Activated gamma-delta T cell treated with Interleukin-2 at 50 U/mL for 16 hours (primary cell): ENCODE results near the gene EXOSC2.
"Not testable (repeated sequence)": the region's sequence is repeated elsewhere in the genome, so short reads cannot be mapped to it uniquely, and the experiment has no call there.

Source experiments
- DNase-seq: peaks from one replicate; pipeline ENCODE4 v3.0.0-alpha.2; 2020

EXOSC2 gene

DNA sequence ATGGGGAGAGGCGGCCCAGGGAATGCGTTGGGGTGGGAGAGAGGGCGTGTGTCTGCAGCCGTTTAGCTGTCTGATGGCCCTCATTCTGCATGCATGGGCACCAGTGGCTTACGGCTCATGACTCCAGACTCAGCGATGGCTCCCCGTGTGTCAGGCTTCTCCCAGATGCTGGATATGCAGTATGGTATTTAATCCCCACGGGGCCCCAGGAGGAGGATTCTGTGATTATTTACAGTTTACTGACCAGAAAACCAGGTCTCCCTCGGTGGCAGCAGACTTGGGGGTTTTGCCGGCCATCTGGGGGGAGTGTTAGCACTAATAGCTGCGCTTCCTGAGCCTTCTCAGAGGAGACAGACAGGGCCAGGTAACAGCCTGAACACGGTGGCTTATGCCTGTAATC lies 24.9 kb upstream of the EXOSC2 start:
- no peak for DNase-seq

DNA sequence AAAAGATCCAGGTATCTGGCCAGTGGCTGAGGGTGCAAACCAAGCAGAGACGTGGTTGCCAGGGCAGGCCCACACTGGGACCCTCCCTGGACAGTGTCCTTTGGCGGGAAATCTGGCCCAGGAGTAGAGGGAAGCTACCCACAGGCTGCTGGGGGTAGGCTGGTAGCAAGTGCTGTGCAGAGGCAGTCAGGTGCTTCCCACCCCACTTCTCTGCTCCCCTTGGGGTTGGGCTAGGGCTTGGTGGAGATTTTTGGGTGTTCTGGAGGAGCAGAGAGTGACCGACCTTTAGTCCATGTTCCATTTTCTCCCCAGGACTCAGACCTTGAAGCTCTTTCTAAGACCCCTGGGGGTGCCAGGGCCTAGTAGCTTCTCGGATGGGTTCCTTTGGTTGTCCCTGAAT lies 23.6 kb upstream of the EXOSC2 start:
- DNase-seq, result no peak

DNA sequence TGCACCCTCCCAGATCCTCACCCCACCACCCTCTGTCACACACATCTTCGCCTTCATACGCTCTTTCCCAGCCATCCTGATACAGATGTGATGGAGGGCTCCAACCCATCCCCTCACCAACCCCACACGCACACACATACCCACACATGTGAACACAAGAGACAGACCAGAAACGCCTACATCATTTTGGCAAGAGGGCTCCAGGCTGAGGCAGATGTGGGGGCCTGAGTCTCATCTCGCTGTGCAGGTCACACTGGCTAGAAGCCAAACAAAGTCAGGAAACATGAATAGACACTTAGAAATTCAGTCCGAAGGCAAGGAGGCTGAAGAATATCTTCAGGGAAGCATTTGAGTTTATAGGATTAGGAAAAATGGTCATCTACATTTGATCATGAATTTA lies 22.9 kb upstream of the EXOSC2 start:
- no peak for DNase-seq

DNA sequence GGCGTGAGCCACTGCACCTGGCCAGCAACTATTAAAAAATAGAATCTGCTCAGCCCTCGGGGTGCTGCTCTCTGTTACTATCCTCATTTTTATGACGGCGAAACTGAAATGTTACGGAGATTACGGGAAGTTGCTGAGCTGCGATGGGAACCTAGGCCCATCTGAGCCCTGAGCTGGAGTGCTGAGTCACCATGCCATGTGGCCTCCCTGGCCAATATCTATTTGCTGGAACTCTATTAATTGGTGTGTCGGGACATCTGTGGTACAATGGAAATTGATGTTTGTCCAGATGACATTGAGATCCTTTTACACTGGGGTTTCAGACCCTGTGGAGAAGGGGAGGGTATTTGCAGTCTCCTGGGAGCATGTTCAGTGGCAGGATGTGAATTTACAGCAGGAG lies 21.1 kb upstream of the EXOSC2 start:
- no peak for DNase-seq

DNA sequence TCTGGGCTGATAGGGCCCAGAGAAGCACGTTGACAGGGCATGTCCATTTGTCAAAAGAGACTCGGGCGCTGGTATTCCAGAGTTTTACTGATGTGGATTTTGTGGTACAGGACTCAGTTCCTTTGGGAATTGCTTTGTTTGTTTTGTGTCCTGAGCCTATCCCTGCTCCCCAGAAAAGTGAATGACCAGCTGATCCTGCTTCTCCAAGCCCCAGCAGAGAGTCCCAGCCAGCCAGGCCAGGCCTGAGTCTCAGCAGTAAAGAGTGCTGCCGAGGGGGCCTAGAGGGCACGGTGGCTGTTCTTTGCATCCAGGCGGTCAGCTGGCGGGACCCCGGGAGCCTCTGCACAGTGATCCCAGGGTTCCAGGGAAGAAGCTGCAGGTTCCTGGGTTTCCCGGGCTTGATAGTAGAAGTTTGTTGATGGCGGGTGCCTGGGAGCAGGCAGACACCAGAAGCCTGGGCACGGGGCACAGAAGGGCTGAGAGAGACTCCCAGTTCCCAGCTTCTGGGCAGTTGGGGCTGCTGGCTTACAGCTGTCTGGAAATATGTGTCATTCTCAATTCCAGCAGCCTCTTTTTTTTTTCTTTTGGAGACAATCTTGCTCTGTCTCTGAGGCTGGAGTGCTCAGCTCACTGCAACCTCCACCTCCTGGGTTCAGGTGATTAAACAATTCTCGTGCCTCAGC lies 20.5 kb upstream of the EXOSC2 start:
- DNase-seq, result no peak

DNA sequence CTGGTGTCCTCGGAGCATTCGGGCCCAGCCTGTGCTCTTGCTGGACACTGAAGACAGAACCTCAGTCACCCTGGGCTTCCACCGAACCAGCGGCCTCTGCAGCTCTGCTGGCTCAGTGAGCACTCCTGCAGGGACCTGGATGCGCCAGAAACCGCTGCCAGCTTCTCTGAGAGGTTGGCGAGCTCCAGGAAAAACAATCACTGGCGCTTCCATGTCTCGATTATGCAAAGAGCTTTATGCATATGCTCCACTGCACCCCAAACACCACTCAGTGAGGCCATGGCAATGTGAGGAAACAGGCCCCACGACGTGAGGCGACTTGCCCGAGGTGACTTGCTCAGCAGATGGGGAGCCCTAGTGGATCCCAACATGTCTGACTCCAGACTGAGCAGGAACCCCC lies 18.2 kb upstream of the EXOSC2 start:
- DNase-seq, result no peak

DNA sequence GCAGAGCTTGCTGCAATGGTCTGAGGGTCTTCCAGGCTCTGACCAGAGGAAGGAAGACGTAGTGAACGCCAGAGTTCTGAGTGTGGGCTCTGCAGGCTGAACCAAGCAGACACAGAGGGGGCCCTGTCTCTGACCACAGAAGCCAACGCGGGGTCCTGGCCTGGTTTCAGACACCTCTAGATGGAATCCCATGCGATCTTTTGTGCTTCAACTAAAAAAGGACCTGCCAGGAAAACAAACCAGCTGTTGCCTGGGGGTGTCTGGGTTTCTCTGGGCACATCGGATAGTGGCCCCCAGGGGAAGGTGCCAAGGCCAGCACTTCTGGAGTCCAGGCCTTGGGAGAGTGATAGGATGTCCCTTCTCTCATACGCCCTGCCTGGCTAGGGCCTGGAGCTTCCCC lies 16.3 kb upstream of the EXOSC2 start:
- no peak for DNase-seq

DNA sequence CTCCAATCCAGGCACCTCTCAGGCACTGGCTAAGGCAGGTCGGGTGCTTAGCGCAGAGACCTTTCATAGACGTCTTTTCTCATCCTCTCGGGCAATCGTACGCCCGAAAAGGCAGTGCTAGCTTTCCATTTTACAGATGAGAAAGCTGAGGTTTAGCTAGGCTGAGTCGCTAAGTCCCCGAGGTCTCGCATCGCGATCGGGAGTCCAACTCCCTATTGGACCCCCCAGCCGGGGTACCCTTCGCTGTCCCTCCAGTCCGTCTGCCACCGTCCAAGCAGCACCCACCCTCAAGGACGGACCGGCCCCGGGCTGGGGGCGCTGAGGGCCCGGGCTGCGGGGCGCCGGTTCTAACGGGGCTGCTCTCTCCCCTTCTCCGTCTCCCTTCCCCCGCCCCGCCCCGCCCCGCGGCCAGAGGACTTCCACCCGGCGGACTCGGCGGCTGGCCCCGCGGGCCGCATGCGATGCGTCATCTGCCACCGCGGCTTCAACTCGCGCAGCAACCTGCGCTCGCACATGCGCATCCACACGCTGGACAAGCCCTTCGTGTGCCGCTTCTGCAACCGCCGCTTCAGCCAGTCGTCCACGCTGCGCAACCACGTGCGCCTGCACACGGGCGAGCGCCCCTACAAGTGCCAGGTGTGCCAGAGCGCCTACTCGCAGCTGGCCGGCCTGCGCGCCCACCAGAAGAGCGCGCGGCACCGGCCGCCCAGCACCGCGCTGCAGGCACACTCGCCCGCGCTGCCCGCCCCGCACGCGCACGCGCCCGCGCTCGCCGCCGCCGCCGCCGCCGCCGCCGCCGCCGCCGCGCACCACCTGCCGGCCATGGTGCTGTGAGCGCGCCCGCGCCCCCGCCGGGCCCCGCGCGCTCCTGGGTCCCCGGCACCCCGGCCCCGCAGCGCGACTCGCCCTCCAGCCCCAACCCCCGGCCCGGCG lies 12.5 kb upstream of the EXOSC2 start:
- peak; percentile 41 for DNase-seq

DNA sequence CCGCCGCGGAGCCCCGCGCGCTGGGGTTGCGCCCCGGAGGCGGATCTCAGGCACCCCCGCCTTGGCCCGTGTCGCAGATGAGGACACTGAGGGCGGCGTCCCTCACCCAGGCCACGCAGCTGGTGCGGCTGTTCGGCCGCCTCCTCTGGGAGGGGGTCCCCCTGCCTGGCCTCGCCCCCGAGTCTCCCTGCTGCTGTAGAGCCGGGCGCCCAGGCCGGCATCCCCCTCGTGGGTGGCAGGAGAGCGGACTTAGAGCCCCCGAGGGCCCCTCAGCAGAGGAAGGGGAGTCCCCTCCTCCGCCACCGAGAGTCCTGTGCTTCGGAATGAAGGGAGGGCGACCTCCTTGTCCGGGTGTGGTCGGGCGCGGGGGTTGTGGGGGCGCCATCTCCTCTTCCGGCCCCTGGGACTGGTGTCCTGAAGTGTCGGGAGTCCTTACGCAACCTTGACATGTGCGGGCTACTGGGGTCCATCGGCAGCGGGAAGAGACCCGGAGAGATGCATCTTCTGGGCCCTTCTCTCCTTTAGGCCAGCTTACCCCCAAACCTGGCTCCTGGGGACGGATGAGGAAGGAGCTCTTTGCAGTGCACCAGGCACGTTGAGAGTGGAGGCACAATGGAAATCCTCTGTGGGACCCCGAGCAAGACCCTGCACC lies 11.7 kb upstream of the EXOSC2 start:
- no peak for DNase-seq

DNA sequence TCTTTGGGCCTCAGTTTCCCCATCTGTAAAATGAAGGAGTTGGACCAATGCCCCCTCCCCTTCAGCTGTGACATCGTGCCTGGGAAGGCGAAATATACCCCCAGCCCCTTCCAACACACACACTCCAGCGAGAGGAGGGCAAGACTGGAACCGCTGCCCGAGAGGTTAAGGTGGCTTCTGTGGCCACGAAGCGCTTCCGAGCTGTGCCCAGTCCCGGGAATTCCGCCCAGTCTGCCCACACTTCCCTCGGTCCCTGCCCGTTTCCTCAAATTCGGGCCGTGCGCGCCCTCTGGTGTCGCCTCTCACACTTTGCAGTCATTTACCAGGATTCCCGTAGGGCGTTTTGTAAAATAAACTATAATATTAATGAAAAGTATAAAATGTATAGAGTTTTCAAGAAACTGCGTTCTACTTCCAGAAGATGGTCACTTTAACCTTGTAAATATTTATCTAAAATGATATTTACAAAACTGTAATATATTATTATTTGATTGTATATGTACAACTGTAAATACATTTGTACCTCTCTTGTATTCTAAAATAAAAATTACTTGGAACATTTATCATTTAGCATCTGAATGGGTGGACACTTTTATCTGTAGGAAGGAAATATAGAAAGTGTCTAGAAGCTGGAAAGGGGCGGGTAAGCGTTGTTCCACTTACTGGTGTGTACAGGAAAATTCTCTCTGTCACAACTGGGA lies 11.0 kb upstream of the EXOSC2 start:
- peak; percentile 51 for DNase-seq

DNA sequence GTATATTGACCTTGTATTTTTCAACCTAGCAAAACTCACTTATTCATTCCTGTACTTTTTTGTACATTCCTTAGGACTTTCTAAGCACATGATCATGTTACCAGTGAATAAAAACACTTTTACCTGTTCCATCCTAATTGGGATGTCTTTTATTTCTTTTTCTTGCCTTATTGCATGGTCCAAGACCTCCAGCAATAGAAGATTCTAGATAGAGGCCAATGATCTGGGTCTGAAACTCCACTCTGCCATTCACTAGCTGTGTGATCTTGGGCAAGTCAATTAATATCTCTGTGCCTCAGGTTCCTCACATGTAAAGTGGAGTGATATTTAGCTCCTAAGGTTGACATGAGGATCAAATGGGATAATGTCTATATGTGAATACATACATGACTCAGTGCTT lies 8.5 kb upstream of the EXOSC2 start:
- DNase-seq, result no peak

DNA sequence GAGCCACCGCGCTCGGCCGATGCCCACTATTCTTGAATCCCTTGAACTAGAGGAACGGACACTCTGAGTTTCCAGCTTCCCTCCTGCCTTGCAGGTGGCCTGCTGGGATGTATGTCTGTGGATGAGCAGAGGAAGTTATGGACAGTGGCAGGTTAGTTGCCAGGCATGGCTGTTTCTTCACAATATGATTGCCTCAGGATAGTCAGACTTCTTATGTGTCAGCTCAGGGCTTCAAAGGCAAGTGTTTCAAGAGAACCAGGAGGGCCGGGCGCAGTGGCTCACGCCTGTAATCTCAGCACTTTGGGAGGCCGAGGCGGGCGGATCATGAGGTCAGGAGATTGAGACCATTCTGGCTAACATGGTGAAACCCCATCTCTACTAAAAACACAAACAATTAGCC lies 7.6 kb upstream of the EXOSC2 start:
- DNase-seq, result not testable (repeated sequence)

DNA sequence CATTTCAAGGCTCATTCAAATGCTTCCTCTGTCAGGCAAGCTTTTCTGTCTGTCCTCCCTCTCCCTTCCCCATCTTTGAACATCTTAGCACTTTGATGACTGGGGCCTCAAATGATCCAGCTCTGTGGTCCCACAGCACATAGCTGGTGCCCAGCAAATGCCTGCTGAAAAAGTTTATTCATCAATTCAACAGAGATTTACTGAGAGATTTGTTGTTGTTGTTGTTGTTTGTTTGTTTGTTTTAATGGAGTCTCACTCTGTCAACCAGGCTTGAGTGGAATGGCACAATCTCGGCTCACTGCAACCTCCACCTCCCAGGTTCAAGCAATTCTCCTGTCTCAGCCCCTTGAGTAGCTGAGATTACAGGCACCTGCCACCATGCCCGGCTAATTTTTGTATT lies 6.0 kb upstream of the EXOSC2 start:
- no peak for DNase-seq

DNA sequence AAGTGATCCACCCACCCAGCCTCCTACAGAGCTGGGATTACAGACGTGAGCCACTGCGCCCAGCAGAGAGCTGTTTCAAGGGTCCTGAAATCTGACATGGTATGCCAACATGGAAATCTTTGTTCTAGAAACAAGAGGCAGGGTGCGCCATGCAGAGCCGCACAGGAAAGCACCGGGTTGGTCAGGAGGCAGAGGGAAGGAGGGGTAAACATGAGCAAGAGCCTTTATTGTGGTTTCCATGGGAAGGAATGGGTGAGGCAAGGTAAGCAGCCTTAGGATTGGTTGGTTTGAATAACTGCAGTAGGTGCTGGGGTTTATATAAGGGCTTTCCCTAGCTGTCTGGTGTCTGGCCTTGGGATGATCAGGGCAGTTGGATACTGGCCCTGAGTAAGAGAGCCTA lies 5.5 kb upstream of the EXOSC2 start:
- no peak for DNase-seq

DNA sequence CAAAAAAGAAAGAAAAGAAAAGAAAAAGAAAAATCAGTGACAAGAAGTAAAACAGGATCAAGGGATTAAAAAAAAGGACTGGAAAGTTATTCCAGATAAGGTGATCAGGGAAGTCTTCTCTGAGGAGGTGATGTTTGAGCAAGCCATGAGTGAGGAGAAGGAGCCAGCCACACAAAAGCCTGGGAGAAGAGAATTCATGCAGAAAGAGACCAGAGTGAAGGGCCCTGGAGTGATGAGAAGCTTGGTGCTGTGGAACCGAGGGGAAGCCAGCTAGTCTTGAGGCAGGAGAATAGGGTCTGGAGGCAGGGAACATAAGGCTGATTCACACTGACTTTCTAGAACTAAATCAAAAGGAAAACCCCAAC lies 4.0 kb upstream of the EXOSC2 start:
- DNase-seq, result no peak

DNA sequence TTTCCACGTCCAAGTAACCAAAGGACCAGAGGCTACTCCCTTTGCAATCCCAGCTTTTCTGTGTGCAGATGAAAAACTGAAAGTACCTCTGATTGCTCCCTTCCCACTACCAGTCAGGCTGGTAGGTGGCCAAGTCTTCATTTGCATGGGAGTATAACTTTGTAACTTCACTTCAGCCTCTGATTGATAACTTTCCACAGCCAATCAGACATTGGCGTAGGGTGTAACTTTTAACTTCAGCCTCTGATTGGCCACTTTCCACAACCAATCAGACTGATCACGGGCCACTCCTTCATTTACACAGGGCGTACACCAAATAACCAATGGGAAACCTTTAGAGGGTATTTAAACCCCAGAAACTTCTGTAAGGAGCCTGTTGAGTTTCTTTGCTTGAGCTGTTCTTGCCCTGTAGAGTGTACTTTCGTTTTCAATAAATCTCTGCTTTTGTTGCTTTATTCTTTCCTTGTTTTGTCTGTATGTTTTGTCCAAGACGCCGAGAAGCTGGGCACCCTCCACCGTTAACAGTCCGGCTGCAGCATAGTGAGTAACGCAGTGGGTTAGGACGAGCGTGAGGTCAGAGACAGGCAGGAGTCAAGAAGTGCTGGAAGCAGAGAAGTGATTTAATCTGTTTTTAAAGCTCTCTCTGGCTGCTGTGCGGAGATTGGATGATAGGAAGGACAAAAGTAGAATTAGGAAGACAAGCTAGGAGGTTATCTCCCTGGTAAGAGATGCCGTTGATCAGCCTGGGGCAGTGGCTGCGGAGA lies 3.5 kb upstream of the EXOSC2 start:
- no peak for DNase-seq

DNA sequence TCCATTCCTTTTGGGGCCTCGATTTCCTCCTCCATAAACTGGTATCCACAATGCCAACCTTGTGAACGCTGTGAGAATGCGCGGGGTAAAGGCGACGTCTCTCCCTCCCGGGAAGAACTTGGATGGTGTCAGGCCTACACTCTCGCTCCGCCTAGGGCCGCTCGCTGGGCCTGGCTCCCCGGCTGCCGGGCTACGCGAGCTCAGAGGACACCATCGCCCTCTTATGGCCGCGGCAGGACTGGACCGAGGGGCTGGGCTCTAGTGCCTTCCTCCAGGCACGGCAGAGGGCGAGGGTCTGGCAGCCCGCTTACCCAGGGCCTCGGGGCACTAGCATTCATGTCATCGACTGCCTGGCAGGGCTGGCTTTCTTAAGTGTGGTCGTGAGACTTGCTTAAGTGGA lies 1.3 kb upstream of the EXOSC2 start:
- DNase-seq, result no peak

DNA sequence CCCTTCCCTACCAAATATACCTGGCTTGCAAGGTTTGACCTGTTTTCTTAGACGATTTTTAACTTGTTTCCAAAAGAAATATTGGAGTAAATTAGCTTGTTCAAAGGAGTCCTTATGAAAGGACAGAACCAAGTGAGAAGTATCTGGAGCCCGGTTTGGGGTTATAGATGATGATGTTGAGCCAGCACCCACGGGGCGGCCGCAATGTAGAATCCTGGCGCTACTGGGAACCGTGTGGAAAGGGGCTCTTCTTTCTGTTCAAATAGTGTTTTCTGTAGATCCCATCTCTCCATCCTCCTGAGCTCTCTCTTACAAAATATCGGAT lies 517 bp upstream of the EXOSC2 start:
- no peak for DNase-seq

DNA sequence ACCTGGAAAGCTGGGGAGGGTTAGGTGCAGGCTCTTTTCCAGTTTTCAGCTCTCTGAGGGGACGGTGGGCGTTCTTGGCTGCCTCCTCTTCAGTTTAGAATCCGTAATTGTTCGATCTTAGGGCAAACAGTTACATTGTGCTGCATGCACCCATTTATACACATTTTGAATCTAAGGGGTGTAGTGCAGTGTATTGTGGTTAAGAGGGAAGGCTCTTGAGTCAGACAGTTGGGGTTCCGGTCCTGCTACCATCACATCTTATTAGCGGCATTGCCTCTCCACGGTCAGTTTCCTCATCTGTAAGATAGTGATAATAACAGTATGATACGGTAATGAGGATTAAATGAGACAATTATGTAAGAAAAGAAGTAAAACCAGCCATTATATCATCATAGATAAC lies 625 bp downstream of the EXOSC2 start:
- no peak for DNase-seq

DNA sequence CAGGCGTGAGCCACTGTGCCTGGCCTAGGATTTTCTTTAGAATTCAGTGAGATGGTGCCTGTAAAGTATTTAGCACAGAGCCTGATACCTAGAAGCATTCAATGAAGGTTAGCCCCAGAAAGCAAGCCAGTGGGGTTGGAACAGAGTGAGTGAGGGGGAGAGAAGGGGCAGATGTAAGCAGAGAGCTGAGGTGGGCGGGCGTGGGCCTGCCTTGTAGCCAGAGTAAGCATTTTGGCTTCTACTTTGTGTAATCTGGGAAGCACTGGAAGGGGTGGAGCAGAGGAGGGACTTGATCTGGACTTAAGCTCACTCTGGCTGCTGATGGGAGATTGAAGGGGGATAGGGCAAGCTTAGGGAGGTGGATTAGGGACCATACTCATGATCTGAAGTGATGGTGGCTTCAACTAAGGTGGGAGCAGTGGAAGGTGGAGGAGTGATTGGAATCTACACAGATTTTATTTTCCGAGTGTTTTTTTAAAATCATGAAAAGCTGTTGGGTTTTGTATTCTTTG lies 2.6 kb downstream of the EXOSC2 start:
- no peak for DNase-seq

DNA sequence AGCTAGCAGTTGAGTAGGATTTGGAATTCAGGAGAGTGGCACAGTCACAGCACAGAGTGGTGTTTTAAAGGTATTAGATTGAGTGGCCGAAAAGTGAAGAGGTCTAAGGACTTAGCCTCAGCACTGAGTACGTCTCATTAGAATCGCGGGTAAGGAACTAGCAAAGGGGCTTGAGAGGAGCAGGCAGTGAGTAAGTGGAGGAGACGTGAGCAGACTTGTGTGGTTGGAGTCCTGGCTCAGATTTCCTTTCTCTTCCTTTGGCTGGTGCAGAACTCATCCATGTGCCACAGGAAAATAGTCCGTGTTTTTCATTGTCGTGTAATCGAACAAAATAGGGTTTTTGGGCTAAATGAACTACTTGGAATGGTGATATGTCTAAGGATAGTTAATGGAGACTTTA lies 3.4 kb downstream of the EXOSC2 start:
- DNase-seq, result no peak

DNA sequence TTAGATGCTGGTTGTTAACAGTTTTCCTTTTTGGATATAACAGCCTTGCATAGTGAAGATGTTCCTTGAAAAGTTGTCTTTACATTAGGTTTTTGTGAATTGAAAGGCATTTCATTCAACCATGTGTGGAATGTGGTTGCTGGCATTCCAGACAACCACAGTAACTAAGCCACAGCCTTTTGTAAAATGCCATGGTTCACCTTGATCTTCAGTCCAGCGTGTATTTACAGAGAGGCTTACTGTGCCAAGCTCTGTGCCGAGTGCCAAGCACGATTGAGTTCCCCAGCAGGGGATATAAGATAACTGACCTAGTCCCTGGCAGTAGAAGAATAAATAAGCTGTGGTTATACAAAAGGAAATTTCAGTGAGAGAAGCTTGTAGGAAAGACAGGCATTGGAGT lies 4.9 kb downstream of the EXOSC2 start:
- DNase-seq, result no peak

DNA sequence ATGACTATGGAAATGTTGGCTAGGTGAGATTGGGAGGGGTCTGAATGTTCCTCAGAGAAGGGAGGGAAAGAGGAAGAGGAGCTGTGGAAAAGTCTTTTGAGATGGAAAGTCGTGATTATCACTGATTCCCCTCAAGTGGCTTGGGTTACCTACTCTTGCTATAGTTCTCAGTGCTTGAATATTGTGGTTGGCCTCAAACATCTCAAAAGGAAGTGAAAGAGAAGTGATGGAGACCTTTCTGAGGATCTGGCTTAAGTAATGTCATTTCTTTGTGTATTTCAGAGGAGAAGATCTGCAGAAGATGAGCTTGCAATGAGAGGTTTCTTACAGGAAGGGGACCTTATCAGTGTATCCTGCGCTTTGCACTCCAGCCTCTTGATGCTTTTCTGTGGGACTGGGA lies 5.5 kb downstream of the EXOSC2 start:
- DNase-seq, result no peak
